H1 (cell line): ENCODE measurements around the gene PSMC3IP. TPM values are rescaled to one million over a fixed set of nuclear protein-coding genes. Genes with fewer than 3 reads are reported as not detected.

Experiments
- CHD7 ChIP-seq: fragments of 300-600 bp; sonication (generic); IDR thresholded peaks from 2 replicates; pipeline ENCODE4 v1.7.1; 2012; ENCODE audit warnings: low read length, moderate library complexity, mild to moderate bottlenecking, inconsistent platforms; ENCODE audit not compliant: insufficient replicate concordance
- CTBP2 ChIP-seq: IDR thresholded peaks from 2 replicates; pipeline ENCODE4 v1.7.0; 2011; ENCODE audit warnings: borderline replicate concordance, mild to moderate bottlenecking, moderate library complexity, mixed read lengths, low read length; ENCODE audit not compliant: insufficient read depth, insufficient read length
- JUN ChIP-seq: IDR thresholded peaks from 2 replicates; pipeline ENCODE4 v1.6.1; 2011; ENCODE audit warnings: low read depth, mild to moderate bottlenecking, improper control_type of control experiment, low read length
- SP4 ChIP-seq: IDR thresholded peaks from 2 replicates; pipeline ENCODE4 v1.6.1; 2012; ENCODE audit warnings: low read length, inconsistent platforms
- TEAD4 ChIP-seq: IDR thresholded peaks from 2 replicates; pipeline ENCODE4 v1.6.1; 2012; ENCODE audit warnings: low read depth, low read length, inconsistent platforms, mixed read lengths
- polyA plus RNA-seq, 7 experiments: library from polyadenylated mRNA; depleted of rRNA in 3 of 7; stranded (reverse) in 5 of 7; unstranded in 2 of 7; fragments of >200 nt in 5 of 7; fragments of 200-250 nt in 2 of 7; gene quantifications; 1 replicate in 5 of 7; 2 replicates in 1 of 7; 4 replicates in 1 of 7; pipeline versions ENCODE4 v1.2.1 to v1.2.3, GENCODE V29; 2011 to 2013; ENCODE audit warnings: missing spikeins in 2 of 7, mixed read lengths in 2 of 7
- total RNA-seq: library from RNA; stranded (reverse); fragmentation: NEBNext Ultra II Directional; extraction: Animal tissue kit (Norgen Biotek cat#: 25700); gene quantifications from 2 replicates; pipeline ENCODE4 v1.2.1, GENCODE V29; 2021

The PSMC3IP gene
- total and polyA plus RNA-seq, 2 of the 8 experiments (the other 6 are each of a cell fraction or from before 2014, with no cell fraction given) = 11.5 to 21.9 TPM

GRCh38 chr17:42596386-42596785, 18.9 kb upstream of the PSMC3IP start (continued):
- TF ChIP-seq CHD7 (no peak), JUN (no peak), CTBP2 (no peak), TEAD4 (no peak), SP4 (no peak)
